ENCODE measurements around the gene PGAP1. TPM values are rescaled to one million over a fixed set of nuclear protein-coding genes. Genes with fewer than 3 reads are reported as not detected.
A peak's percentile ranks its signal among the peaks of the same experiment; 100 is the strongest.

Gene PGAP1, protein sequence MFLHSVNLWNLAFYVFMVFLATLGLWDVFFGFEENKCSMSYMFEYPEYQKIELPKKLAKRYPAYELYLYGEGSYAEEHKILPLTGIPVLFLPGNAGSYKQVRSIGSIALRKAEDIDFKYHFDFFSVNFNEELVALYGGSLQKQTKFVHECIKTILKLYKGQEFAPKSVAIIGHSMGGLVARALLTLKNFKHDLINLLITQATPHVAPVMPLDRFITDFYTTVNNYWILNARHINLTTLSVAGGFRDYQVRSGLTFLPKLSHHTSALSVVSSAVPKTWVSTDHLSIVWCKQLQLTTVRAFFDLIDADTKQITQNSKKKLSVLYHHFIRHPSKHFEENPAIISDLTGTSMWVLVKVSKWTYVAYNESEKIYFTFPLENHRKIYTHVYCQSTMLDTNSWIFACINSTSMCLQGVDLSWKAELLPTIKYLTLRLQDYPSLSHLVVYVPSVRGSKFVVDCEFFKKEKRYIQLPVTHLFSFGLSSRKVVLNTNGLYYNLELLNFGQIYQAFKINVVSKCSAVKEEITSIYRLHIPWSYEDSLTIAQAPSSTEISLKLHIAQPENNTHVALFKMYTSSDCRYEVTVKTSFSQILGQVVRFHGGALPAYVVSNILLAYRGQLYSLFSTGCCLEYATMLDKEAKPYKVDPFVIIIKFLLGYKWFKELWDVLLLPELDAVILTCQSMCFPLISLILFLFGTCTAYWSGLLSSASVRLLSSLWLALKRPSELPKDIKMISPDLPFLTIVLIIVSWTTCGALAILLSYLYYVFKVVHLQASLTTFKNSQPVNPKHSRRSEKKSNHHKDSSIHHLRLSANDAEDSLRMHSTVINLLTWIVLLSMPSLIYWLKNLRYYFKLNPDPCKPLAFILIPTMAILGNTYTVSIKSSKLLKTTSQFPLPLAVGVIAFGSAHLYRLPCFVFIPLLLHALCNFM
- total RNA-seq: 10.1 TPM
- polyA plus RNA-seq (ENCODE audit: insufficient read depth, low read depth, low replicate concordance): 1.9 TPM
- long read RNA-seq, donor 1: 0 reads
- long read RNA-seq, donor 2: 0 reads
- long read RNA-seq, donor 3: 0 reads
- long read RNA-seq, donor 4: 0 reads
- long read RNA-seq, donor 5: 0 reads
- long read RNA-seq, donor 6: 0 reads
- long read RNA-seq, donor 7, partial matches to known transcripts: 0 of 3 reads
- long read RNA-seq, donor 7, other reads (novel, unspliced or antisense): 3 of 3 reads
- long read RNA-seq, donor 8, full-length matches to known transcripts: 1 of 1 reads
- long read RNA-seq, donor 8, partial matches to known transcripts: 0 of 1 reads
- long read RNA-seq, donor 8, other reads (novel, unspliced or antisense): 0 of 1 reads
- long read RNA-seq, donor 9, full-length matches to known transcripts: 1 of 1 reads
- long read RNA-seq, donor 9, partial matches to known transcripts: 0 of 1 reads
- long read RNA-seq, donor 9, other reads (novel, unspliced or antisense): 0 of 1 reads
- long read RNA-seq, donor 10: 0 reads

GRCh38 chr2:196926562-196927375 lies at the start of gene PGAP1:
PGAP1 (minus strand) TSS chr2:196926707; CDS start chr2:196926616, 91 bp downstream.
- Histone ChIP-seq H3K4me1 (ENCODE audit: control insufficient read depth in 2 of 3, insufficient read depth in 2 of 3, low read depth in 1 of 3, low read length in 3 of 3) (peaks cover 0 to 7% (median 6%) of the 10 kb centered on the region in 3 donors), H3K36me3 (ENCODE audit: control insufficient read depth in 2 of 3, insufficient read depth in 3 of 3, low read length in 3 of 3) (no peaks in the 10 kb centered on the region), H3K9me3 (ENCODE audit: control insufficient read depth in 2 of 3, insufficient read depth in 1 of 3, low read length in 3 of 3) (no peaks in the 10 kb centered on the region), H3K9ac (ENCODE audit: low read length in 3 of 3) (peak within 1 kb of the TSS; percentile 89 to 90 (median 89)), H3K27me3 (ENCODE audit: control insufficient read depth, insufficient read depth, low read length) (no peaks in the 10 kb centered on the region), H3K4me3 (ENCODE audit: low read length in 3 of 3) (peak within 1 kb of the TSS; percentile 94 to 97 (median 96)), H3K27ac (ENCODE audit: low read depth in 2 of 2, low read length in 2 of 2) (peak within 1 kb of the TSS; percentile 85 to 88)
- intact Hi-C loops (cut with DNase I): no loop called here
- no peak for FAIRE-seq
- peak; percentile 95 to 98 (median 97) for DNase-seq
- TF ChIP-seq, protein P1, sequence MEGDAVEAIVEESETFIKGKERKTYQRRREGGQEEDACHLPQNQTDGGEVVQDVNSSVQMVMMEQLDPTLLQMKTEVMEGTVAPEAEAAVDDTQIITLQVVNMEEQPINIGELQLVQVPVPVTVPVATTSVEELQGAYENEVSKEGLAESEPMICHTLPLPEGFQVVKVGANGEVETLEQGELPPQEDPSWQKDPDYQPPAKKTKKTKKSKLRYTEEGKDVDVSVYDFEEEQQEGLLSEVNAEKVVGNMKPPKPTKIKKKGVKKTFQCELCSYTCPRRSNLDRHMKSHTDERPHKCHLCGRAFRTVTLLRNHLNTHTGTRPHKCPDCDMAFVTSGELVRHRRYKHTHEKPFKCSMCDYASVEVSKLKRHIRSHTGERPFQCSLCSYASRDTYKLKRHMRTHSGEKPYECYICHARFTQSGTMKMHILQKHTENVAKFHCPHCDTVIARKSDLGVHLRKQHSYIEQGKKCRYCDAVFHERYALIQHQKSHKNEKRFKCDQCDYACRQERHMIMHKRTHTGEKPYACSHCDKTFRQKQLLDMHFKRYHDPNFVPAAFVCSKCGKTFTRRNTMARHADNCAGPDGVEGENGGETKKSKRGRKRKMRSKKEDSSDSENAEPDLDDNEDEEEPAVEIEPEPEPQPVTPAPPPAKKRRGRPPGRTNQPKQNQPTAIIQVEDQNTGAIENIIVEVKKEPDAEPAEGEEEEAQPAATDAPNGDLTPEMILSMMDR (IDR thresholded peaks at IDR 0.05; ENCODE audit: borderline replicate concordance, extremely low read depth, insufficient read depth): no peak

DNA sequence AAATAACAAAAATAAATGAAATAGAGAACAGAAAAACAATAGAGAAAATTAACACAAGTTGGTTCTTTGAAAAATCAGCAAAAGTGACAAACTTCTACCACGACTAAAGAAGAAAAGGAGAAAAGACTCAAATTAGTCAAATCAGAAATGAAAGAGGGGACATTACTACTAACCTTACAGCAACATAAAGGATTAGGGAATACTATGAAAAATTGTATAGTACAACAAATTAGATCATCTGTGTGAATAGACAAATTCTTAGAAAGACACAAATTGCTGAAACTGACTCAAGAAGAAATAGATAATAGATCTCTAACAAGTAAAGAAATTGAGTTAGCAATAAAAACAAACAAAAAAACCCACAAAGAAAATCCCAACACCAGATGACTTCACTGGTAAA lies 48.5 kb upstream of the PGAP1 start:
- no peaks in the 10 kb centered on the region for H3K36me3 ChIP-seq (ENCODE audit: control insufficient read depth in 2 of 3, insufficient read depth in 3 of 3, low read length in 3 of 3)
- H3K27ac ChIP-seq (ENCODE audit: low read depth in 2 of 2, low read length in 2 of 2): no peak overlapping the region
- H3K4me3 ChIP-seq (ENCODE audit: low read length in 3 of 3): no peak overlapping the region
- no peaks in the 10 kb centered on the region for H3K27me3 ChIP-seq (ENCODE audit: control insufficient read depth, insufficient read depth, low read length)
- DNase-seq: no peak
- no peak overlapping the region for H3K9ac ChIP-seq (ENCODE audit: low read length in 3 of 3)
- no peaks in the 10 kb centered on the region for H3K9me3 ChIP-seq (ENCODE audit: control insufficient read depth in 2 of 3, insufficient read depth in 1 of 3, low read length in 3 of 3)
- no peaks in the 10 kb centered on the region for H3K4me1 ChIP-seq (ENCODE audit: control insufficient read depth in 2 of 3, insufficient read depth in 2 of 3, low read depth in 1 of 3, low read length in 3 of 3)
- no peak for FAIRE-seq
- intact Hi-C loops (cut with DNase I): no loop called here
- TF ChIP-seq, protein P1 (IDR thresholded peaks at IDR 0.05; ENCODE audit: borderline replicate concordance, extremely low read depth, insufficient read depth): no peak

Data from kidney (tissue), 22 donors.